Fibroblast of mammary gland (primary cell): ENCODE measurements around the gene MBD3.

ENCODE experiments used
- DNase-seq: peaks from one replicate; pipeline ENCODE4 v3.0.0-alpha.2; 2010; ENCODE audit warnings: low read depth
- H3K4me3 ChIP-seq: 2 replicates; pipeline ENCODE4 v1.5.1; 2011; ENCODE audit warnings: low read depth, mild to moderate bottlenecking, low read length, moderate library complexity; ENCODE audit not compliant: control insufficient read depth
- TF ChIP-seq, protein P1 (sequence below): conservative IDR thresholded peaks from 2 replicates; pipeline ENCODE4 v1.5.1; 2011; ENCODE audit warnings: low read depth, low read length, inconsistent platforms; ENCODE audit not compliant: control insufficient read depth, insufficient read depth

Gene MBD3

GRCh38 chr19:1579222-1579621 lies 13.4 kb downstream of the MBD3 start:
- no peak overlapping the region for H3K4me3 ChIP-seq
- DNase-seq = no peak
- TF ChIP-seq, protein P1, sequence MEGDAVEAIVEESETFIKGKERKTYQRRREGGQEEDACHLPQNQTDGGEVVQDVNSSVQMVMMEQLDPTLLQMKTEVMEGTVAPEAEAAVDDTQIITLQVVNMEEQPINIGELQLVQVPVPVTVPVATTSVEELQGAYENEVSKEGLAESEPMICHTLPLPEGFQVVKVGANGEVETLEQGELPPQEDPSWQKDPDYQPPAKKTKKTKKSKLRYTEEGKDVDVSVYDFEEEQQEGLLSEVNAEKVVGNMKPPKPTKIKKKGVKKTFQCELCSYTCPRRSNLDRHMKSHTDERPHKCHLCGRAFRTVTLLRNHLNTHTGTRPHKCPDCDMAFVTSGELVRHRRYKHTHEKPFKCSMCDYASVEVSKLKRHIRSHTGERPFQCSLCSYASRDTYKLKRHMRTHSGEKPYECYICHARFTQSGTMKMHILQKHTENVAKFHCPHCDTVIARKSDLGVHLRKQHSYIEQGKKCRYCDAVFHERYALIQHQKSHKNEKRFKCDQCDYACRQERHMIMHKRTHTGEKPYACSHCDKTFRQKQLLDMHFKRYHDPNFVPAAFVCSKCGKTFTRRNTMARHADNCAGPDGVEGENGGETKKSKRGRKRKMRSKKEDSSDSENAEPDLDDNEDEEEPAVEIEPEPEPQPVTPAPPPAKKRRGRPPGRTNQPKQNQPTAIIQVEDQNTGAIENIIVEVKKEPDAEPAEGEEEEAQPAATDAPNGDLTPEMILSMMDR = no peak

DNA sequence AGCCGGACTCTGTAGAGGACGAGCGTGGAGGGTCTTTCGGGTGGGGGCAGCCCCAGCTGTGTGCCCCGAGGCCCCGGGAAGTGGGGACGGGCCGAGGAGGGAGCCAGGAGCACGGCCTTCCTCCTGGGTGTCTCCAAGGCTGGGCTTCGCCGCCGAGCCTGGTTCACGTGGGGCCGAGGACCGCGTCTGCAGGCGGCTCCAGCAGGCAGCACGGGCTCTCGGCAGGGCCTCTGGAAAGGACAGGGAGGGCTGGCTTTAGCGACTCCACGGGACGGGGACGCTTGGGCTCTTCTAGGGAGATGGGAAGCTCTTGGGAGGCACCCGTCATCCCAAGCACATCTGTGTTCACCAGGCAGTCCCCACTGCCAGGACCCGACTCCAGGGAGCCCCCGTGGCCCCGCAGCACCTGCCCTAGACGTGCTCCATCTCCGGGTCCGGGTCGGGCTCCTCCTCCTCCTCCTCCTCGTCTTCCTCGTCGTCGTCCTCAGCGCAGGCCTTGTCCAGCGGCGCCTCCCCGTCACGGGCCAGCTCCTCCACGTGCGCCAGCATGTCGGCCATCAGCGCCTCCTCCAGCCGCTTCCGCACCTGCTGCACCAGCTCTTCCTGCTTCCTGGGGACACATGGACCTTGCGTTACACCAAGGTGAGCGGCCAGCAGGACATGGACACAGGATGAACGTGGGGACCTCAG lies 14.6 kb downstream of the MBD3 start:
- no peak for DNase-seq
- H3K4me3 ChIP-seq = no peak overlapping the region

GRCh38 chr19:1577090-1577928 lies 15.4 kb downstream of the MBD3 start:
- TF ChIP-seq, protein P1 = no peak
- no peak overlapping the region for H3K4me3 ChIP-seq
- no peak for DNase-seq

More for the DNA sequence above, 14.6 kb downstream of the MBD3 start:
- TF ChIP-seq, protein P1 = no peak

GRCh38 chr19:1576242-1577089 lies 16.2 kb downstream of the MBD3 start:
- no peak for DNase-seq
- TF ChIP-seq, protein P1 = no peak
- no peak overlapping the region for H3K4me3 ChIP-seq

DNA sequence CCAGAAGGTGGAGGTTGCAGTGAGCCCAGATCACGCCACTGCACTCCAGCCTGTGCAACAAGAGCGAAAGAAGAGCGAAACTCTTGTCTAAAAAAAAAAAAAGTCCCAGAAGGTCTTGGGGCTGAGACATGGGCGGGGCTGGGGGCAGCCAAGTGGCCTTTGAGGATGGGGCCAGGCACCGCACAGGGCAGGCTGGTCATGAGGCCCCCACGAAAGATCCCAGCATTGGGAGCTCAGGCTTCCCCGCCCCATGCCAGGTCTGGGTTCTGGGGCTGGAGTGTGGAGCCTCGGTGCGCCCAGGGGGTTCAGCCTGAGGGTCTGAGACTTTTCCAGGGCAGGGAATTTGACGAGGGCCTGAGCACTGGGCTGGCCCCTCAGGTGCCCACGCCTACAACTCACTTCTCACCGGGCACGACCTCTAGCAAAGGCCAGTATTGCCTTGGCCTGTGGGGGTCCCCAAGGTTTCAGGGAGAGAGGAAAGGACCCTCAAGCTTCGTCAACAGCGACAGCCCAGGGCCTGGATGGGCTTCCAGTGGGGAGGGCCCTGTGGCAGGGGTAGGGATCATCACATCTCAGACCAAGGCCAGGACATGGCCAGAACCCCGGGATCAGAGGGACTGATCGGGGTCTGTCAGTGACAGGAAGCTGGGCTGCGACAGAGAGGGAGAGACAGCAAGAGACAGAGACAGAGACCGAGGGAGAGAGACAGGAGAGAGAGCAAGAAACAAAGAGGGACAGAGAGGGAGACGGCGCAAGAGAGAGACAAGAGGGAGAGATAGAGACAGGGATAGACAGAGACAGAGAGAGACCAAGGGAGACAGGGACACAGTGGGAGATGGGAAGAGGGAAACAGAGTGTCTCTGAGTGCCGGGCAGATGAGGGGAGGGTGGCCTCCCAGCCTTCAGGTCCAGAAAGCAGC lies 17.1 kb downstream of the MBD3 start:
- TF ChIP-seq, protein P1 = no peak
- no peak overlapping the region for H3K4me3 ChIP-seq
- DNase-seq = no peak
